ENCODE data around the gene PNPO. TPM values are rescaled to one million over a fixed set of nuclear protein-coding genes. Genes with fewer than 3 reads are reported as not detected.

Gene PNPO
- total RNA-seq, 1 donor from 2014 or later = 7.5 TPM

DNA sequence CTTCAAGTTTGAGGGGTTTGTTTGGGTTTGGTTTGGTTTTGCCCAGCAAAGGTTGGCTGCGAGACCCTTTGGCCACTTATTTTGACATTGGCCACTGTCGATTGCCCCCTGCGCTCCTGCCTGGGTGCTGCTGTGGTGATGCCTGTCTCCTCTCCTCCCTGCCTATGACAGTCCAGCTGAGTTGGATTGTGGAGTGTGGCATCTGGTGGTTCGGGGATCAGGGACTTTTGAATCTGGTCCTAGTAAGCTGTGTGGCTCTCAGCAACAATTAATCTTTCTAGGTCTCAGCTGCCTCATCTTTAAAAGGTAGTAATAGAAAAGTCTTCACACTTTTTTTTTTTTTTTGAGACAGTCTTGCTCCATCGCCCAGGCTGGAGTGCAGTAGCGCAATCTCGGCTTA, 56.7 kb downstream of the PNPO start:
- no peak for DNase-seq

Other genes starting within 250 kb of the PNPO start
- gene TBKBP1, start 247.4 kb upstream of the PNPO start, total RNA-seq = 11.5 TPM
- not detected for gene TBX21, start 208.3 kb upstream of the PNPO start, total RNA-seq
- gene OSBPL7, start 119.8 kb upstream of the PNPO start, total RNA-seq = 4.5 TPM
- 9.7 TPM for gene MRPL10, start 110.0 kb upstream of the PNPO start, total RNA-seq
- not detected for gene LRRC46, start 109.9 kb upstream of the PNPO start, total RNA-seq
- gene SCRN2, start 100.3 kb upstream of the PNPO start, total RNA-seq = 17.8 TPM
- gene SP6, start 90.4 kb upstream of the PNPO start, total RNA-seq = 0.16 TPM
- 0.31 TPM for gene SP2, start 45.3 kb upstream of the PNPO start, total RNA-seq
- not detected for gene PRR15L, start 16.3 kb downstream of the PNPO start, total RNA-seq
- 61.6 TPM for gene CDK5RAP3, start 29.5 kb downstream of the PNPO start, total RNA-seq
- gene COPZ2, start 96.2 kb downstream of the PNPO start, total RNA-seq = 1.7 TPM
- gene NFE2L1, start 106.8 kb downstream of the PNPO start, total RNA-seq = 28.5 TPM
- gene CBX1, start 159.9 kb downstream of the PNPO start, total RNA-seq = 78.6 TPM
- 10.0 TPM for gene SNX11, start 166.2 kb downstream of the PNPO start, total RNA-seq

Data from occipital lobe (tissue), 2 donors.